GM18507 (cell line): ENCODE results near the gene ATXN1.

ENCODE experiments used
- DNase-seq: peaks from one replicate; pipeline ENCODE4 v3.0.0; 2011; ENCODE audit warnings: low read depth; ENCODE audit not compliant: insufficient read length; ENCODE audit errors: extremely low spot score
- FAIRE-seq: peaks from 2 replicates; lab custom pipeline; 2011; peaks lifted over from hg19 to GRCh38; lab: Jason Lieb, UNC

Gene ATXN1

GRCh38 chr6:16749516-16750485, 11.5 kb downstream of the ATXN1 start:
- FAIRE-seq (no peak), DNase-seq (no peak)

- no peak for DNase-seq
- no peak for FAIRE-seq
These were observed 13.3 kb downstream of the ATXN1 start for GRCh38 chr6:16748025-16748319.

- no peak for DNase-seq
These were observed 13.8 kb downstream of the ATXN1 start for GRCh38 chr6:16747232-16748024.

GRCh38 chr6:16746812-16747211, 14.4 kb downstream of the ATXN1 start:
- no peak for DNase-seq
- FAIRE-seq, result no peak

More at GRCh38 chr6:16747232-16748024, 13.8 kb downstream of the ATXN1 start:
- no peak for FAIRE-seq

- DNase-seq (no peak), FAIRE-seq (no peak)
These were observed 14.9 kb downstream of the ATXN1 start for GRCh38 chr6:16746401-16746800.

DNA sequence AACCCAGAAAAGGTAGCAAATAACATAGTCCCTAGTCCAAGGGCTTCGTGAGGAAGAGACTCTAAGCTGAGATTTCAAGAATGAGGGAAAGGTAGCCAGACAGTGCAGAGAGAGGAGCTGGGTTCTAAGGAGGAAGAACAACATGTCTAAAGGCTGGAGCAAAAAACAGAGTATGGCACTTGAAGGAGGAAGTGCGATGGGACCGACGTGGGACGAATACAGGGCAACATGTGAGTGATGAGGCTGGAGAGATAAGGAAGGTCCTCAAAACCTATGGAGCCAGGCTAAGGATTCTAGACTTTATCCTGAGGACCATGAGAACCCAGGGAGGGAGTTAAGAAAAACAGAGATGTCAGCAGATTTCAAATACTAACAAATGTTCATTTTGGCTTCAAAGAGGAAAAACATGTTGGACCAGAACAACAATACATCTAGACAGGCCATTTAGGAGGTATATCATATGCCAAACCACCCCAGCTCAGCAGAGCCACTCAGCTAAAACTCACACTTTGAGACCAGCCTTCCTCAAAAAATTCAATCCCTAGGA, 17.5 kb downstream of the ATXN1 start:
- FAIRE-seq (no peak), DNase-seq (no peak)

DNA sequence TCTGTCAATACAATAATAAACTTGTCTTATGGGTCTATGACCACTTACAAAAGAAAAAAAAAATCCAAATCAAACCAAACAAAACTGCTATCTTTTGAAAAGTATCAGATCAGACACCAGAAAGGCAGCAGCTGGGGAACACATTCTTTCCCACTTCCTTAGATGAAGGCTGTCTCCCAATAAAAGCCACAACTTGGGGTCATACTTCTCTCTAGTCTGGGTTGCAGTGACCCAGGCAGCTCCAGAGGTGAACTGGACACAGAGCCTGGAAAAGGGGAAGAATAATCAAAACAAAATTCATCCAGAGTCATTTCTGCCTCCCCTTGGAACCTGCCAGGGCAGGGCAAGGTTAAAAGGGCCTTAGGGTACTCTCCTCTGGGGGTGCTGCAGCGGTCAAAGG, 19.1 kb downstream of the ATXN1 start:
- DNase-seq (no peak), FAIRE-seq (no peak)

GRCh38 chr6:16741112-16742016, 19.9 kb downstream of the ATXN1 start:
- DNase-seq, result no peak
- FAIRE-seq, result peak; percentile 36

- no peak for DNase-seq
These were observed 21.2 kb downstream of the ATXN1 start for GRCh38 chr6:16740097-16740496.

GRCh38 chr6:16739329-16739801, 21.9 kb downstream of the ATXN1 start:
- DNase-seq (no peak), FAIRE-seq (no peak)

More at GRCh38 chr6:16740097-16740496, 21.2 kb downstream of the ATXN1 start:
- FAIRE-seq, result no peak

GRCh38 chr6:16737925-16738324, 23.3 kb downstream of the ATXN1 start:
- FAIRE-seq (no peak), DNase-seq (no peak)

DNA sequence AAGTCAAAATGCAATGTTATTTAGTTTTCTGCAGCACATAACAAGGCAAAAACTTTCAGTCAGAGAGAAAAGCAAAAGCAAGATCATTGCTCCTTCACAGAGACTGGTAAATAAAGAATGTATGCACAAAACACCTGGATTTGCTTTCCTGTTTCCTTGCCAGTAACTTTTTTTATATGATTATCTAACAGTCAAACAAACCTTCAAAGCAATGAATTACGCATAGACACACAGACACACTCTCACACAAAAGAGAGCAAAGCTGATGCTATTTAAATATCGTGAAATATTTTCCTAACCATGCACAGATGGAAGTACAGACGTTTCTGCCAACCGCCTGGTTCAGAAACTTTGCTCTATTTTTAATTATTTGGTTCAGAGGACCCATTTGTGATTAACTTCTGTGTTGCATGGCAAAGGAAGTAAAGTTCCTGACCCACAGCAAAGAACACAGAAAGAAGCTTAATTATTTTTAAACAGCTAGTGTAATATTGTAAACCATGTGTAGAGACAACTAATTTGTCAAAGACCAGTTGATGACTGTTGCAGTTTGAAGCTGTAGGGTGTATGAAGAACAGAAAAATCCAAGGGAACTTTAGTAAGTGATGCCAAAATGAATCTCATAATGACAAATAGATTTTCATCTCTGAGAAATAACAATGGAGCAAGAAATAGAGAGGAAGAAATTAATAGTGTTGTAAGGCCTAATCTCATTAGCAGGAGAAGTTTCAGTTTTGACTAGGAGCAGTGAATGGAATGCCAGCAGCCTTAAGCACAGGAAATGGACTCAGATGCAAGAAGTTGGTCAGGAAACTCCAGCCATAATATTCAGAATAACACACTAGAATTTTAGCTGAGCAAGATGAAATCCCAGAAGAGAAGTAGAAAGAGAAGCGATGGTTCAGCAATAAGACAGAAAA, 24.1 kb downstream of the ATXN1 start:
- DNase-seq, result no peak

DNA sequence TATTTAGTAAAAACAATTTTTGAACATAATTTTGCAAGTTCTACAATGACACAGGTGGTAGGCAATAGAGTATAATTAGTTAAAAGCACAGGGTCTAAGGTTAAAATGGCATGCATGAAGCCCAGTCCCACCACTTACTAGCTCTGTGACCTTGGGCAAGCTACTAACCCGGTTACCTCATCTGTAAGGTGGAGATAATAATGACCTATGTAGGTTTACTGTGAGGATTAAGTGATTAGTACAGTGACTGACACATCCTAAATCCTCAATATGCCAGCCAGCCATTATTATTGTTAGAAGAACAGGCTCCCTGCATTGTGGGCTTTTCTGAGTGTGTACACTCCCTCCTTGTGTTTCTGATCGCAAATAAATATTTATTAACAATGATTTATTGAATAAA, 26.2 kb downstream of the ATXN1 start:
- DNase-seq (no peak), FAIRE-seq (no peak)

More for the DNA sequence above, 24.1 kb downstream of the ATXN1 start:
- FAIRE-seq, result peak; percentile 15

GRCh38 chr6:16733085-16733484, 28.2 kb downstream of the ATXN1 start:
- FAIRE-seq (no peak), DNase-seq (no peak)

DNA sequence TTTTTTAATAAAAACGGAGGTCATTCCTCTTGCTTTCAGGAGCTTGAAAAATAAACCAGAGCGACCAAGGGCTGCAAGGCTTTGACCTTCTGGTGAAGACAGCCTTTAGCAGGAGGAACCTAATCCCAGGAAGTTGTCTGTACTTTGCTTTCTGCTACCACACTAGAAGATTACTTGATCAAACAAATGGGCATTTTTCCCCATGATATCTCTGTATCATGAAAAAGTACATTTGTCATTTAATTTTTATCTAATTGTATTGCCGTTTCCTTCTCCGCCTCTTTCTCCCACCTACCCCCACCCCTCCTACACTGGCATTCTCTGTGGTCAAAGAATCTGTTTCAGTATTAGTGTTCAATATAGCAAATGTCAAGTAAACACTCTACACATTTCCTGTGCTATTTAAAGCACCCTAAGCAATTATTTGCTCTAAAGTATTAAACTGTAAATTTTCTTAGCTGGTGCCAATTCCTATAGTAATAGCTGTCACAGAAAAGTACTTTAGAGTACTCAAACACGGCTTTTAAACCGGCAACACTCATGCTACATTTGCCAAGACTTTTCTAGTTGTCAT, 29.7 kb downstream of the ATXN1 start:
- peak; percentile 89 for FAIRE-seq
- DNase-seq, result peak; percentile 62

DNA sequence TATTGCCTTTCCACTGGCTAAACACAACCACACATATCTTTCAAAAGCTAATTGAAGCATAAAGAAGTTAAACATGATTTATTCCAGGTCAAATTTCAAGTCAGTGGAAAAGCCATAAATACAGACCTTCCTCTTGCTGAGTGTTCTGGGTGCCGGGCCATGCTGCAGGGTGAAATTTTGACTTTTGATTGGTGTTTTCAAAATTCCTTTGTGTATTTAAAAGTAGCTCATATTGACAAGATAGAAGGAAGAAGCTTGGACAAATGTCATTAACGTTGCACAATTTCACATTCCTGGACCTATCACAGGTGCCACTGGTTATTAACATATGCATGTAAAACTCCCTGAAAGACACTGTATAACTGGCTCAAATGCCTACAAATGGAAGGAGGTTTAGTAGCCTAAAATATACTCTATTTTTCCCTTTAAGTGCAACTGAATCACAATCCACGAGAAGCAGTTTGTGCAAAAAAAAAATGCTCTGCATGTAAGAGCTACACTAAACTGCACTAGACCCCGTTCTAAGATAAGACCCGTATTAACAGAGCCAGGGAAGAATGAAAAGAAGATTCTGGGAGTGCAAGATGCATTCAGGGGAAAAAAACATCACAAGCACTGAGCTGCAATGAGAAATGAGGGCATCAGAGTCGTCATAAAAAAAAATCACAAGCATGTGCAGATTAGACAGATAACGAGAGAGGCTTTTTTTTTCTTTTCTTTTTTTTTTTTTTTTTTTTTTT, 30.4 kb downstream of the ATXN1 start:
- no peak for FAIRE-seq

GRCh38 chr6:16729744-16730143, 31.5 kb downstream of the ATXN1 start:
- FAIRE-seq (no peak), DNase-seq (no peak)

More for the DNA sequence above, 30.4 kb downstream of the ATXN1 start:
- DNase-seq, result no peak
